PC-9 (cell line): Measurements from ENCODE around the gene AP2B1. TPM values are rescaled to one million over a fixed set of nuclear protein-coding genes. Genes with fewer than 3 reads are reported as not detected.
"Not testable (repeated sequence)": the region's sequence is repeated elsewhere in the genome, so short reads cannot be mapped to it uniquely, and the experiment has no call there.

ENCODE experiments used
- BruUV-seq: library from RNA; stranded (reverse); fragments of 400-500 nt; replicated peaks from 2 replicates; lab custom pipeline; 2021; lab: Mats Ljungman, UMichigan
- CTCF ChIA-PET: fragments of 300-600 bp; sonication (Branson Sonifier 250); formaldehyde crosslinking; loops from one replicate; lab custom pipeline; 2022; ENCODE audit warnings: antibody characterized with exemption; lab: Charles Lee
- POLR2A ChIA-PET: fragments of 300-600 bp; sonication (Branson Sonifier 250); formaldehyde crosslinking; loops from one replicate; lab custom pipeline; 2022; ENCODE audit warnings: antibody characterized with exemption; ENCODE audit not compliant: unreplicated experiment; lab: Charles Lee
- DNase-seq, 2 experiments: peaks; one replicate each; pipeline versions ENCODE4 v3.0.0 to v3.0.0-alpha.2; 2015 to 2022; ENCODE audit warnings: mixed read lengths in 1 of 2
- H2AFZ ChIP-seq: fragments of 200-600 bp; sonication (generic); 2 replicates; pipeline ENCODE4 v1.8.1; 2017; ENCODE audit warnings: antibody characterized with exemption
- H3F3A ChIP-seq: fragments of 200-600 bp; sonication (generic); 2 replicates; pipeline ENCODE4 v1.8.1; 2017; ENCODE audit warnings: antibody characterized with exemption, mild to moderate bottlenecking, low read depth; ENCODE audit not compliant: insufficient read depth
- H3K27ac ChIP-seq: fragments of 200-600 bp; sonication (generic); 2 replicates; pipeline ENCODE4 v1.6.1; 2016; ENCODE audit warnings: mixed run types
- H3K27me3 ChIP-seq: fragments of 200-600 bp; sonication (generic); 2 replicates; pipeline ENCODE4 v1.6.1; 2016; ENCODE audit warnings: low read depth, mixed run types; ENCODE audit not compliant: insufficient read depth
- H3K36me3 ChIP-seq: fragments of 200-600 bp; sonication (generic); 2 replicates; pipeline ENCODE4 v1.6.1; 2016; ENCODE audit warnings: low read depth, mixed run types
- H3K4me1 ChIP-seq: fragments of 200-600 bp; sonication (generic); replicated peaks from 2 replicates; pipeline ENCODE4 v1.6.1; 2016; ENCODE audit warnings: mixed run types; ENCODE audit not compliant: insufficient read depth
- H3K4me2 ChIP-seq: fragments of 200-600 bp; sonication (generic); 2 replicates; pipeline ENCODE4 v1.6.1; 2017; ENCODE audit warnings: mixed run types
- H3K4me3 ChIP-seq: fragments of 200-600 bp; sonication (generic); 2 replicates; pipeline ENCODE4 v1.6.1; 2016; ENCODE audit warnings: mixed run types
- H3K79me2 ChIP-seq: fragments of 200-600 bp; sonication (generic); 2 replicates; pipeline ENCODE4 v1.6.1; 2017; ENCODE audit warnings: low read depth, mixed run types
- H3K9me2 ChIP-seq: fragments of 200-600 bp; sonication (generic); 2 replicates; pipeline ENCODE4 v1.8.1; 2017; ENCODE audit warnings: mild to moderate bottlenecking; ENCODE audit not compliant: insufficient read depth
- H3K9me3 ChIP-seq: fragments of 200-600 bp; sonication (generic); 2 replicates; pipeline ENCODE4 v1.8.1; 2016; ENCODE audit warnings: low read depth; ENCODE audit not compliant: insufficient read depth
- H4K20me1 ChIP-seq: fragments of 200-600 bp; sonication (generic); 2 replicates; pipeline ENCODE4 v1.8.1; 2017; ENCODE audit not compliant: insufficient read depth
- EZH2 ChIP-seq: fragments of 200-600 bp; sonication (generic); IDR thresholded peaks from 2 replicates; pipeline ENCODE4 v1.8.0; 2017; ENCODE audit warnings: antibody characterized with exemption, low read depth
- intact Hi-C: fragments of 100-400 bp; cut with micrococcal nuclease; formaldehyde crosslinking; loops from one replicate; pipeline ENCODE4 v1.10.0; 2022; ENCODE audit not compliant: unreplicated experiment
- total RNA-seq: library from RNA; stranded (reverse); gene quantifications from 2 replicates; pipeline ENCODE4 v1.2.3, GENCODE V29; 2021
- TF ChIP-seq, protein P1 (sequence below): fragments of 200-600 bp; sonication (generic); conservative IDR thresholded peaks from 2 replicates; pipeline ENCODE4 v1.6.1; 2017; ENCODE audit warnings: mixed run types, antibody characterized with exemption, mild to moderate bottlenecking, moderate library complexity

Gene AP2B1
- total RNA-seq, 1 experiment from 2014 or later = 186 TPM

- Histone ChIP-seq H3K4me2 (no peak overlapping the region), H2AFZ (no peak overlapping the region), H3K9me2 (no peaks in the 10 kb centered on the region), H3K4me3 (no peak overlapping the region), H3F3A (no peaks in the 10 kb centered on the region), H3K9me3 (no peaks in the 10 kb centered on the region), H4K20me1 (peaks cover 4% of the 10 kb centered on the region; the same call in 1 of the 2 replicates), H3K79me2 (no peaks in the 10 kb centered on the region), H3K27me3 (no peaks in the 10 kb centered on the region), H3K27ac (no peak overlapping the region), H3K36me3 (peaks cover 10% of the 10 kb centered on the region; the same call in 1 of the 2 replicates), H3K4me1 (no peaks in the 10 kb centered on the region)
- DNase-seq = no peak
- TF ChIP-seq, protein P1, sequence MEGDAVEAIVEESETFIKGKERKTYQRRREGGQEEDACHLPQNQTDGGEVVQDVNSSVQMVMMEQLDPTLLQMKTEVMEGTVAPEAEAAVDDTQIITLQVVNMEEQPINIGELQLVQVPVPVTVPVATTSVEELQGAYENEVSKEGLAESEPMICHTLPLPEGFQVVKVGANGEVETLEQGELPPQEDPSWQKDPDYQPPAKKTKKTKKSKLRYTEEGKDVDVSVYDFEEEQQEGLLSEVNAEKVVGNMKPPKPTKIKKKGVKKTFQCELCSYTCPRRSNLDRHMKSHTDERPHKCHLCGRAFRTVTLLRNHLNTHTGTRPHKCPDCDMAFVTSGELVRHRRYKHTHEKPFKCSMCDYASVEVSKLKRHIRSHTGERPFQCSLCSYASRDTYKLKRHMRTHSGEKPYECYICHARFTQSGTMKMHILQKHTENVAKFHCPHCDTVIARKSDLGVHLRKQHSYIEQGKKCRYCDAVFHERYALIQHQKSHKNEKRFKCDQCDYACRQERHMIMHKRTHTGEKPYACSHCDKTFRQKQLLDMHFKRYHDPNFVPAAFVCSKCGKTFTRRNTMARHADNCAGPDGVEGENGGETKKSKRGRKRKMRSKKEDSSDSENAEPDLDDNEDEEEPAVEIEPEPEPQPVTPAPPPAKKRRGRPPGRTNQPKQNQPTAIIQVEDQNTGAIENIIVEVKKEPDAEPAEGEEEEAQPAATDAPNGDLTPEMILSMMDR = no peak
- ChIA-PET POLR2A (no interaction called here), CTCF (no interaction called here)
- BruUV-seq = no TSS peak
- intact Hi-C loops = no loop called here
Measured at GRCh38 chr17:35607239-35607847, 20.2 kb downstream of the AP2B1 start.

DNA sequence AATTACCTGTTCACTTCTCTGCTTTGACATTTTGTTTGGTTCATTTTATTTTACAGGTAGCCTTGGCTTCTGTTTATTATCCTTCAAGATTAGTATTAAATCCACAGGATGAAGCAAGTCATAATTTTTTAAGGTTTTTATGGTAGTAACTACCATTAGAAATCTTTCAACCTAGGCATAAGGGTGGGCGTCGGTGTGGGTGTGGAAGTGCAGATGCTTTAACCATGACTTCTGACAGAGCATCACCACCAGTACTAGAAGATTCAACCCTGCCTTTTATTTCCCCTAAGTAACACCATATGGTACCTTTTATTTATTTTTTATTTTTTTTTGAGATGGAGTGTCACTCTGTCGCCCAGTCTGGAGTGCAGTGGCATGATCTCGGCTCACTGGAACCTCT, 22.7 kb downstream of the AP2B1 start:
- no peak overlapping the region for H2AFZ ChIP-seq
- H3K36me3 ChIP-seq = peaks cover 13% of the 10 kb centered on the region; the same call in 1 of the 2 replicates
- TF ChIP-seq, protein P1 = no peak
- no peak for TF ChIP-seq EZH2
- no peak overlapping the region for H3K4me2 ChIP-seq
- CTCF ChIA-PET = interaction anchor here (0.7 kb wide), 1 partner anchor 9 kb away, joined by 11 read pairs; no protein-coding TSS in a partner anchor
- H3K9me2 ChIP-seq = no peaks in the 10 kb centered on the region
- H3K4me3 ChIP-seq = no peak overlapping the region
- no peak overlapping the region for H3K27ac ChIP-seq
- intact Hi-C loops = loop anchor here (10.0 kb wide), 1 partner anchor 195 kb away; the partner anchor contains the start of gene TAF15
- H3K27me3 ChIP-seq = no peaks in the 10 kb centered on the region
- H4K20me1 ChIP-seq = peaks cover 7% of the 10 kb centered on the region; the same call in 1 of the 2 replicates
- H3K4me1 ChIP-seq = no peaks in the 10 kb centered on the region
- H3K9me3 ChIP-seq = no peaks in the 10 kb centered on the region
- no TSS peak for BruUV-seq
- no peaks in the 10 kb centered on the region for H3F3A ChIP-seq
- no peaks in the 10 kb centered on the region for H3K79me2 ChIP-seq
- POLR2A ChIA-PET = no interaction called here
- DNase-seq = no peak

GRCh38 chr17:35610746-35611145, 23.6 kb downstream of the AP2B1 start:
- H3K9me3 ChIP-seq, H3K27me3 ChIP-seq, H3K4me2 ChIP-seq, H3K9me2 ChIP-seq, DNase-seq, CTCF ChIA-PET, BruUV-seq, H2AFZ ChIP-seq, H3K4me1 ChIP-seq, POLR2A ChIA-PET, H3K4me3 ChIP-seq, H3K27ac ChIP-seq, H4K20me1 ChIP-seq, H3K36me3 ChIP-seq, H3F3A ChIP-seq, H3K79me2 ChIP-seq: not testable (repeated sequence)
- intact Hi-C loops = loop anchor here (10.0 kb wide), 1 partner anchor 194 kb away; the partner anchor contains the start of gene TAF15
